Neutrophil (primary cell): ENCODE data around the gene ADAMTS2.

Source experiments
- H3K27ac ChIP-seq: fragments of 200-600 bp; sonication (generic); 2 replicates; pipeline ENCODE4 v1.5.1; 2016; ENCODE audit warnings: mild to moderate bottlenecking, moderate library complexity
- H3K27me3 ChIP-seq: fragments of 200-600 bp; sonication (generic); 2 replicates; pipeline ENCODE4 v1.6.0; 2016; ENCODE audit warnings: mild to moderate bottlenecking
- H3K36me3 ChIP-seq: fragments of 200-600 bp; sonication (generic); 2 replicates; pipeline ENCODE4 v1.5.1; 2017
- H3K4me1 ChIP-seq, 2 experiments: fragments of 200-600 bp in 1 of 2; sonication (generic) in 1 of 2; 1 replicate in 1 of 2; 2 replicates in 1 of 2; pipeline versions ENCODE4 v1.5.1 to v1.6.1; 2013 to 2016; ENCODE audit warnings: low read depth in 1 of 2, low read length in 1 of 2, mild to moderate bottlenecking in 1 of 2, moderate library complexity in 1 of 2; ENCODE audit not compliant: control insufficient read depth in 1 of 2, insufficient read depth in 1 of 2
- H3K4me3 ChIP-seq, 2 experiments: fragments of 200-600 bp in 1 of 2; sonication (generic) in 1 of 2; 1 replicate in 1 of 2; 2 replicates in 1 of 2; pipeline ENCODE4 v1.5.1; 2013 to 2016; ENCODE audit warnings: low read depth in 1 of 2, low read length in 1 of 2, mild to moderate bottlenecking in 1 of 2, moderate library complexity in 1 of 2
- H3K9me3 ChIP-seq: fragments of 200-600 bp; sonication (generic); 2 replicates; pipeline ENCODE4 v1.5.1; 2016
- TF ChIP-seq, protein P1 (sequence below): fragments of 200-600 bp; sonication (generic); IDR thresholded peaks from 2 replicates; pipeline ENCODE4 v1.5.1; 2016; ENCODE audit warnings: antibody characterized with exemption

Gene ADAMTS2

DNA sequence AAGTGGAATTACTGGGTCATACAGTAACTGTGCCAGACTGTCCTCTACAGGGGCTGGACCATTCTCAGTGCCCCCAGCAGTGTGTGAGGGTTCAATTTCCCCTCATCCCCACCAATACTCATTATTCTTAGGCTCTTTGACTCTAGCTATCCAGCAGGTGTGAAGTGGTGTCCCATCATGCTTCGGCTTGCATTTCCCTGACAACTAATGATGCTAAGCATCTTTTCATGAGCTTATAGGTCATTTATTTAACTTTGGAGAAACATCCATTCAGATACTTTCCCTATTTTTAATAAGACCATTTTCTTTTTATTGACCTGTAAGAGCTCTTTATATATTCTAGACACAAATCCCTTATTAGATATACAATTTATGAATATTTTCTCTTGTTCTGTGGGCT, 63.6 kb downstream of the ADAMTS2 start:
- H3K4me1 ChIP-seq, result no peaks in the 10 kb centered on the region
- no peaks in the 10 kb centered on the region for H3K27me3 ChIP-seq
- H3K27ac ChIP-seq, result no peak overlapping the region
- TF ChIP-seq, protein P1, sequence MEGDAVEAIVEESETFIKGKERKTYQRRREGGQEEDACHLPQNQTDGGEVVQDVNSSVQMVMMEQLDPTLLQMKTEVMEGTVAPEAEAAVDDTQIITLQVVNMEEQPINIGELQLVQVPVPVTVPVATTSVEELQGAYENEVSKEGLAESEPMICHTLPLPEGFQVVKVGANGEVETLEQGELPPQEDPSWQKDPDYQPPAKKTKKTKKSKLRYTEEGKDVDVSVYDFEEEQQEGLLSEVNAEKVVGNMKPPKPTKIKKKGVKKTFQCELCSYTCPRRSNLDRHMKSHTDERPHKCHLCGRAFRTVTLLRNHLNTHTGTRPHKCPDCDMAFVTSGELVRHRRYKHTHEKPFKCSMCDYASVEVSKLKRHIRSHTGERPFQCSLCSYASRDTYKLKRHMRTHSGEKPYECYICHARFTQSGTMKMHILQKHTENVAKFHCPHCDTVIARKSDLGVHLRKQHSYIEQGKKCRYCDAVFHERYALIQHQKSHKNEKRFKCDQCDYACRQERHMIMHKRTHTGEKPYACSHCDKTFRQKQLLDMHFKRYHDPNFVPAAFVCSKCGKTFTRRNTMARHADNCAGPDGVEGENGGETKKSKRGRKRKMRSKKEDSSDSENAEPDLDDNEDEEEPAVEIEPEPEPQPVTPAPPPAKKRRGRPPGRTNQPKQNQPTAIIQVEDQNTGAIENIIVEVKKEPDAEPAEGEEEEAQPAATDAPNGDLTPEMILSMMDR, result no peak
- H3K36me3 ChIP-seq, result no peaks in the 10 kb centered on the region
- no peaks in the 10 kb centered on the region for H3K9me3 ChIP-seq
- H3K4me3 ChIP-seq, result no peak overlapping the region

DNA sequence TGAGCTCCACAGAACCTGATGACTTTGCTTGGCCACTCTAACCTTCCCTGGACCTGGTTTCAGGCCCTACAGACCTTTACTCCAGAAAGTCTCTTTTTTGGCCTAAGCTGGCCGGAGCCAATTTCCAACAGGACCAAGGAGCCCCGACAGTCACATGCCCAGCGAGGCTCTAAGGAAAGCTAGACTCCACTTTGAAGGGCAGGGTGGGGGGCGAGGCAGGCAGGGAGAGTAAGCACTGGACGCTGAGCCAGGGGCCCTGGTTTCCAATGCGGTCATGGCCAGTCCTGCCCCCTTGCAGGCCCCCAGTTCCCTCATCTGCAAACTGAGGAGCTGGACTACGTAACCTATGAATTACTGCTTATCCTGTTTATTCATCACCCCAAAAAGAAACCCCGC, 65.2 kb downstream of the ADAMTS2 start:
- Histone ChIP-seq H3K4me1 (no peaks in the 10 kb centered on the region), H3K4me3 (no peak overlapping the region), H3K36me3 (no peaks in the 10 kb centered on the region), H3K27ac (no peak overlapping the region), H3K9me3 (no peaks in the 10 kb centered on the region), H3K27me3 (no peaks in the 10 kb centered on the region)
- TF ChIP-seq, protein P1, result no peak

DNA sequence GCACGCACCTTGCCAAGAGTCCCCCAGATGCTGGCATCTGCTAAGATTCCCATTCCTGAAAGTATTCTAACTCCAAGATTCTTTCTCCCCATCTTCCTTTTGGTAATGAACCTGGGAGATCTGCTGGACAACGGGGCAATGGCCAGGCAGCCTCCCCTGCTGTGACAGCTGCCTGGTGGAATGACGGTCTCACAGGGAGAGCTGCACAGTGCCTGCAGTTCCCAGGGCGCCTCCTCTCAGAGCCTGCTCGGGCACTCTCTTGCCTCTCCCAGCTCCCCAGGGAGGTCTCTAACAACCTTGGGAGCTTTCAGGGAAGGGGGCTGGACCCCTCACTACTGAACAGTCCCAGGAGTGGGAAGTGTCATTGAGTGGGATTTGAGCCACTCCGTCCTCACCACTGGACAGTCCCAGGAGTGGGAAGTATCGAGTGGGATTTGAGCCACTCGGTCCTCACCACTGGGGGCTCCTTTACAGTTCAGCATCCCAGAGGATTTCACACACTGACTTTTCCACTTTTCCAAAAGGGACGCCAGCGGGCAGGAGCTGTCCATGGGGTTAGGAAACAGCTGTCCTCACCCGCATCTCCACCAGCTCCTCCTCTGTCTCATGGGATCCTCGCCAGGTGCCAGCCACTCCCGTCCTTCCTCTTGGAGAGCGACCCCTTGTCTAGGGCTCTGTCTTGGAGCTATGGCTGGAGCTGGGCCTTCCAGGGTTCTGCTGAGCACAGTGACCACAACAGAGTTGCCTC, 65.7 kb downstream of the ADAMTS2 start:
- H3K27ac ChIP-seq, result no peak overlapping the region
- H3K4me1 ChIP-seq, result no peaks in the 10 kb centered on the region
- no peak overlapping the region for H3K4me3 ChIP-seq
- H3K9me3 ChIP-seq, result no peaks in the 10 kb centered on the region
- H3K36me3 ChIP-seq, result no peaks in the 10 kb centered on the region
- TF ChIP-seq, protein P1, result no peak
- H3K27me3 ChIP-seq, result no peaks in the 10 kb centered on the region

DNA sequence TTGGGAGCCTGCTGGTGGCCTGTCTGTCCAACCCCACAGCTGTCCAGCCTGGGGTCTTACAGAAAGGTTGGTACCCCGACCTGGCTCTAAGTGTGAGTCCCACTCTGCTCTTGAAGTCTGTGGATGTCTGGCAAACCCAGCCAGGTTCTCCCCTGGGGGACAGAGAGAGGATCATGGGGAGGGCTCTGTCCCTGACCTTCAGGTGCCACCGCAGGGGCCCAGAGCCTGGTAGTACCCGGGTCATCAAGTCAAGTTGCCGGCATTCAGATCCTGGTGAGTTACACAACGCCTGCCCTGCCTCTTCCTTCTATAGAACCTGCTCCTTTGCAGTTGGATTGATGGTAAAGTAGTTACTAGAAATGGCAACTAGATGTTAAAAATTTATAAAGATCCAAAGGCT, 66.7 kb downstream of the ADAMTS2 start:
- Histone ChIP-seq H3K4me3 (no peak overlapping the region), H3K27me3 (no peaks in the 10 kb centered on the region), H3K36me3 (no peaks in the 10 kb centered on the region), H3K27ac (no peak overlapping the region), H3K4me1 (no peaks in the 10 kb centered on the region), H3K9me3 (no peaks in the 10 kb centered on the region)
- TF ChIP-seq, protein P1, result no peak

DNA sequence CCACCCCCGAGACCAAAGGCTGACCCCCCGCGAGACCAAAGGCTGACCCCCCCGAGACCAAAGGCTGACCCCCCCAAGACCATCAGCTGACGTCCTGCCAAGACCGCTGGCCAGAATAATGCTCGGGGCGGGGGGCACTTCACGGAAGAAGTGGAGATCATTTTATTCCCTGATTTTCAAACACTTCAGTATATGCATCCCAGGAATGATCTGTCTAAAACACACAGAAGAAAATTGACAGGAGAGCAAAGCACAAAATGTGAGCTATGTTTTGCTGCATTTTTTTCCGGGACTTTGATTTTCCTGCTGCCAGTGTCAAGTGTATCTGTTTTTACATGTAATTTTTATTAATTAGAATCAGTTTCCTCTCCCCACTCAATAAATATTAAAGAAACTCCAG, 67.1 kb downstream of the ADAMTS2 start:
- Histone ChIP-seq H3K4me3 (no peak overlapping the region), H3K27ac (no peak overlapping the region), H3K27me3 (no peaks in the 10 kb centered on the region), H3K4me1 (no peaks in the 10 kb centered on the region), H3K36me3 (no peaks in the 10 kb centered on the region), H3K9me3 (no peaks in the 10 kb centered on the region)
- TF ChIP-seq, protein P1, result no peak
